Measurements from ENCODE around the gene TBX4. TPM values are rescaled to one million over a fixed set of nuclear protein-coding genes. Genes with fewer than 3 reads are reported as not detected.

Gene TBX4
- total and polyA plus RNA-seq, 9 of the 15 experiments (the other 6 are each of a cell fraction or from before 2014, with no cell fraction given): not detected

GRCh38 chr17:61496957-61497653 is 44.9 kb downstream of the TBX4 start:
- POLR2A ChIA-PET: interaction anchor here (0.8 to 1.1 kb wide), 2 partner anchors 13 to 27 kb away, joined by 3 to 6 read pairs; no protein-coding TSS in a partner anchor
- under 1% methylated on average over 9 of the region's 9 CpGs for WGBS (ENCODE audit: insufficient coverage, low coverage, missing lambda C conversion rate)

More at GRCh38 chr17:61496957-61497653, 44.9 kb downstream of the TBX4 start:
- DNase-seq (ENCODE audit: extremely low read depth in 1 of 4, low spot score in 3 of 4) (no peak), ATAC-seq (no peak), FAIRE-seq (no peak)
- H3K27me3 ChIP-seq (ENCODE audit: control insufficient read depth in 2 of 2, insufficient read depth in 2 of 2, low read length in 2 of 2): peaks cover 20 to 50% of the 10 kb centered on the region in 2 experiments
- intact Hi-C loops (cut with micrococcal nuclease): no loop called here
- no peak overlapping the region for H3K27ac ChIP-seq (ENCODE audit: extremely low read depth, low read depth, low read length)
- H3K9ac ChIP-seq (ENCODE audit: insufficient read depth in 1 of 2, low read depth in 2 of 2, low read length in 2 of 2): no peak overlapping the region
- H3K36me3 ChIP-seq (ENCODE audit: control insufficient read depth, insufficient read depth, low read length): no peaks in the 10 kb centered on the region
- CTCF ChIA-PET (ENCODE audit: low intra/inter-chr PET ratio): no interaction called here
- in situ Hi-C loops (cut with MboI): no loop called here
- H3K4me2 ChIP-seq (ENCODE audit: insufficient read depth, low read length): no peak overlapping the region
- BruUV-seq (replicated peaks): no TSS peak
- no peak overlapping the region for H3K4me3 ChIP-seq
- TF ChIP-seq ZNF398 (CRISPR knock-in tag; IDR thresholded peaks at IDR 0.05): no peak
- TF ChIP-seq, protein P1, sequence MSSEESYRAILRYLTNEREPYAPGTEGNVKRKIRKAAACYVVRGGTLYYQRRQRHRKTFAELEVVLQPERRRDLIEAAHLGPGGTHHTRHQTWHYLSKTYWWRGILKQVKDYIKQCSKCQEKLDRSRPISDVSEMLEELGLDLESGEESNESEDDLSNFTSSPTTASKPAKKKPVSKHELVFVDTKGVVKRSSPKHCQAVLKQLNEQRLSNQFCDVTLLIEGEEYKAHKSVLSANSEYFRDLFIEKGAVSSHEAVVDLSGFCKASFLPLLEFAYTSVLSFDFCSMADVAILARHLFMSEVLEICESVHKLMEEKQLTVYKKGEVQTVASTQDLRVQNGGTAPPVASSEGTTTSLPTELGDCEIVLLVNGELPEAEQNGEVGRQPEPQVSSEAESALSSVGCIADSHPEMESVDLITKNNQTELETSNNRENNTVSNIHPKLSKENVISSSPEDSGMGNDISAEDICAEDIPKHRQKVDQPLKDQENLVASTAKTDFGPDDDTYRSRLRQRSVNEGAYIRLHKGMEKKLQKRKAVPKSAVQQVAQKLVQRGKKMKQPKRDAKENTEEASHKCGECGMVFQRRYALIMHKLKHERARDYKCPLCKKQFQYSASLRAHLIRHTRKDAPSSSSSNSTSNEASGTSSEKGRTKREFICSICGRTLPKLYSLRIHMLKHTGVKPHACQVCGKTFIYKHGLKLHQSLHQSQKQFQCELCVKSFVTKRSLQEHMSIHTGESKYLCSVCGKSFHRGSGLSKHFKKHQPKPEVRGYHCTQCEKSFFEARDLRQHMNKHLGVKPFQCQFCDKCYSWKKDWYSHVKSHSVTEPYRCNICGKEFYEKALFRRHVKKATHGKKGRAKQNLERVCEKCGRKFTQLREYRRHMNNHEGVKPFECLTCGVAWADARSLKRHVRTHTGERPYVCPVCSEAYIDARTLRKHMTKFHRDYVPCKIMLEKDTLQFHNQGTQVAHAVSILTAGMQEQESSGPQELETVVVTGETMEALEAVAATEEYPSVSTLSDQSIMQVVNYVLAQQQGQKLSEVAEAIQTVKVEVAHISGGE (CRISPR knock-in tag; IDR thresholded peaks at IDR 0.05): peak in 1 of 3 experiments; percentile 93; a peak in 2 of 6 replicates
- no peaks in the 10 kb centered on the region for H3K9me3 ChIP-seq (replicated peaks; ENCODE audit: control insufficient read depth, insufficient read depth, low read depth, low read length)
- H2AFZ ChIP-seq (ENCODE audit: low read depth, low read length): no peak overlapping the region
- H4K20me1 ChIP-seq (replicated peaks; ENCODE audit: control insufficient read depth, insufficient read depth, low read length): no peaks in the 10 kb centered on the region
- H3K9me1 ChIP-seq (ENCODE audit: control insufficient read depth, insufficient read depth, low read length): no peaks in the 10 kb centered on the region
- H3K79me2 ChIP-seq (ENCODE audit: control insufficient read depth, insufficient read depth, low read length): no peaks in the 10 kb centered on the region
- H3K4me1 ChIP-seq (replicated peaks in 1 of 2; ENCODE audit: control insufficient read depth in 2 of 2, insufficient read depth in 2 of 2, low read length in 2 of 2): no peaks in the 10 kb centered on the region; a peak in 1 of 5 replicates

Data from K562 (cell line).